22Rv1 (cell line): ENCODE results near the gene NIPAL3.

Experiments
- ZFX ChIP-seq: fragments of 450-650 bp; IDR thresholded peaks from 2 replicates; pipeline ENCODE4 v1.6.1; 2017; ENCODE audit warnings: antibody characterized with exemption, borderline replicate concordance
- TF ChIP-seq, protein P1 (sequence below): fragments of 450-650 bp; IDR thresholded peaks from 2 replicates; pipeline ENCODE4 v1.5.1; 2017; ENCODE audit warnings: mild to moderate bottlenecking

- TF ChIP-seq, protein P1, sequence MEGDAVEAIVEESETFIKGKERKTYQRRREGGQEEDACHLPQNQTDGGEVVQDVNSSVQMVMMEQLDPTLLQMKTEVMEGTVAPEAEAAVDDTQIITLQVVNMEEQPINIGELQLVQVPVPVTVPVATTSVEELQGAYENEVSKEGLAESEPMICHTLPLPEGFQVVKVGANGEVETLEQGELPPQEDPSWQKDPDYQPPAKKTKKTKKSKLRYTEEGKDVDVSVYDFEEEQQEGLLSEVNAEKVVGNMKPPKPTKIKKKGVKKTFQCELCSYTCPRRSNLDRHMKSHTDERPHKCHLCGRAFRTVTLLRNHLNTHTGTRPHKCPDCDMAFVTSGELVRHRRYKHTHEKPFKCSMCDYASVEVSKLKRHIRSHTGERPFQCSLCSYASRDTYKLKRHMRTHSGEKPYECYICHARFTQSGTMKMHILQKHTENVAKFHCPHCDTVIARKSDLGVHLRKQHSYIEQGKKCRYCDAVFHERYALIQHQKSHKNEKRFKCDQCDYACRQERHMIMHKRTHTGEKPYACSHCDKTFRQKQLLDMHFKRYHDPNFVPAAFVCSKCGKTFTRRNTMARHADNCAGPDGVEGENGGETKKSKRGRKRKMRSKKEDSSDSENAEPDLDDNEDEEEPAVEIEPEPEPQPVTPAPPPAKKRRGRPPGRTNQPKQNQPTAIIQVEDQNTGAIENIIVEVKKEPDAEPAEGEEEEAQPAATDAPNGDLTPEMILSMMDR = no peak
- TF ChIP-seq ZFX = no peak
Observed at GRCh38 chr1:24472527-24473251, 57.1 kb downstream of the NIPAL3 start.
